ENCODE measurements around the gene TMEM200B.

DNA sequence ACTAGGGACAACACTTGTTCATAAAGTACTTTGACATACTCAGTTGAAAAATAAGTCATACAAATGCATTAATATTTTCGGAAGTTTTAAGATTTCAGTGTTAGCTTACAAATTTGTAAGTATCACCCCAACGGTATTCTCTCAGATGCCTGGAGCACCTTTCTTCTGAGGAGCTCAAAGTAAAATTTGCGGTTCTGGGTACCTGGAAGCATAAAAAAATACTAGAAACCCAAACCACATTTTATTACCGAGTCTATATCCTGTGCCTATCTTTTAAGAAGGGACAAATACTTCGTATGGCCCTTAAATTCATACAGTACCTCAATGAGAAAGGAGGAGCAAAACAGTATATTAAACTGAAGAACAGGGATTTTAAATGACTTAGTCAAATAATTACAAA is 47.8 kb upstream of the TMEM200B start:
- TF ChIP-seq PHF8 (IDR thresholded peaks at IDR 0.05; ENCODE audit: borderline replicate concordance, low read depth), result no peak
- TF ChIP-seq CTCF (IDR thresholded peaks at IDR 0.05), result no peak
- no peak for TF ChIP-seq HOXB5 (CRISPR knock-in tag; IDR thresholded peaks at IDR 0.05)
- TF ChIP-seq KDM1A (IDR thresholded peaks at IDR 0.05; ENCODE audit: low read depth), result no peak
- TF ChIP-seq SMC3 (IDR thresholded peaks at IDR 0.05), result no peak
- no peak for TF ChIP-seq TFCP2L1 (CRISPR knock-in tag; IDR thresholded peaks at IDR 0.05)
- TF ChIP-seq ZFP36 (IDR thresholded peaks at IDR 0.05; ENCODE audit: borderline replicate concordance, partially characterized antibody), result no peak
- TF ChIP-seq EP300 (IDR thresholded peaks at IDR 0.05), result no peak

Measured in A549 (cell line).